Activated gamma-delta T cell (primary cell): ENCODE data around the gene P3H2.

Source experiments
- DNase-seq: peaks from one replicate; lab custom pipeline; 2025; lab: John Stamatoyannopoulos, UW

Gene P3H2

DNA sequence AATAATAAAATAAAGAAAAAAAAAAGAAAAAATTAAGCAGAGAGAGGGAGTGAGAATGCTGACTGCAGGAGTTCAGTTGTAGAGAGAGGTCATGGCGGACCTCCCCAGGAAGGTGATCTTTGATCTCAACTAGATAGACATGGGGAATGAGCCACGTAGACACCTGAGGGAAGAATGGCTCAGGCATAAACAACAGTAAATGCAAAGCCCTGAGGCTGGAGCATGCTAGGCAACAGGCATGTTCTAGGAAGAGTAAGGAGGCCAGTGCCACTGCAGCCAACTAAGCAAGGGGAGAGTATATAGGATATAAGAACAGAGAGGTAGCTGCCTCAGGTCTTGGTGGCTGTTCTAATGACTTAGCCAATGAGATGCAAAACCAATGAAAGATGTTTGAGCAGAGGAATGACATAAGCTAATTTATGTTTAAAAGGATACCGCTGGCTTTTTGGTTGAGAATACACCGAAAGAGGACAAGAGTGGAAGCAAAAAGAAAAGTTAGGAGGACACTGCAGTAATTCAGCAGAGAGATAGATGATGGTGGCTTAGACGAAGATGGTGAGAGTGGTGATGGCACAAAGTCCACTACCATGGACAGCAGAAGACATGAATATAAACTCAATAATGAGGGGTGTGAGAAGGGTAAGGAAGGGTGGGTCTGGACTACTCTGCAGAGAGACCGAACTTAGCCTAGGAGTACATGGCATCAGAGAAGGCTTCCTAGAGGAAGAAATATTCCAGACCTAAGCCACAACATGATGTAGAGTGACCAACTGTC is 174.6 kb downstream of the P3H2 start:
- no peak for DNase-seq

GRCh38 chr3:189944285-189945145 is 176.2 kb downstream of the P3H2 start:
- DNase-seq = no peak

DNA sequence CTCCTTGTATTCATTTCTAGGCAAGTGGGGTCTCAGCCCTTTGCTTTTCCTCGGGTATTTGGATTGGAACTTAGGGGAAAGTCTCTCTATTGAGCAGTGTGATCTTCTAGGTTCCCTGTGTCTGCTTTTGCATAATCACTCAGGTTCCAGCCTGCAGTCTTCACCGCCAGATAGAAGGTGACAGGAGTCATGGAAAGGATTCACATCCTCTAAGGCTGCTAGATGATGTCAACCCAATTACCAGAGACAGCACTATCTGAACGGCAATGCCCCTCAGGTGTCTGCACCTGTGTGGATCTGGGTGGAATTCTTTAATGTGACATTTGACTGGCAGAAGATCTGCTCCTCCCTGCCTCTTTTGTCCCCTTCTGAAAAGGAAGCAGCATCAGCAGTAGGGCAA is 177.7 kb downstream of the P3H2 start:
- no peak for DNase-seq

DNA sequence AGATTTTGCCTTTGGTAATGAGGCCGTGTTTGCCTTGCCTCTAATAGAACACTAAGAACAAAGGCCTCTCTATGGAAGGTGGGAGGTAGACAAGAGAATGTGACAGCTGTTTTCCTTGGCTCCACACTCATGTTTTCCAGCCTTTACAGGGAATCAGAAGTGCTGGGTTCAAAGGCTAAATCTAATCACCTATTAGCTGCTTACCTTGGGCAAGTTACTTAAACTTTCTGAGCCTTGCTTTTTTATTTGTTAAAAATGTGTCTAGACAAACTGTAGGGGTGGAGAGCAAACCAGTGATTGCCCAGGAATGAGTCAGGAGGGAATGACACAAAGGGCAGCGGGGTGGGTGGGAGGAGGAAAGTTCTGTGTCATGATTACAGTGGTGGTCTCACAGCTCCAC is 179.0 kb downstream of the P3H2 start:
- no peak for DNase-seq

GRCh38 chr3:189941125-189941524 is 179.6 kb downstream of the P3H2 start:
- no peak for DNase-seq

DNA sequence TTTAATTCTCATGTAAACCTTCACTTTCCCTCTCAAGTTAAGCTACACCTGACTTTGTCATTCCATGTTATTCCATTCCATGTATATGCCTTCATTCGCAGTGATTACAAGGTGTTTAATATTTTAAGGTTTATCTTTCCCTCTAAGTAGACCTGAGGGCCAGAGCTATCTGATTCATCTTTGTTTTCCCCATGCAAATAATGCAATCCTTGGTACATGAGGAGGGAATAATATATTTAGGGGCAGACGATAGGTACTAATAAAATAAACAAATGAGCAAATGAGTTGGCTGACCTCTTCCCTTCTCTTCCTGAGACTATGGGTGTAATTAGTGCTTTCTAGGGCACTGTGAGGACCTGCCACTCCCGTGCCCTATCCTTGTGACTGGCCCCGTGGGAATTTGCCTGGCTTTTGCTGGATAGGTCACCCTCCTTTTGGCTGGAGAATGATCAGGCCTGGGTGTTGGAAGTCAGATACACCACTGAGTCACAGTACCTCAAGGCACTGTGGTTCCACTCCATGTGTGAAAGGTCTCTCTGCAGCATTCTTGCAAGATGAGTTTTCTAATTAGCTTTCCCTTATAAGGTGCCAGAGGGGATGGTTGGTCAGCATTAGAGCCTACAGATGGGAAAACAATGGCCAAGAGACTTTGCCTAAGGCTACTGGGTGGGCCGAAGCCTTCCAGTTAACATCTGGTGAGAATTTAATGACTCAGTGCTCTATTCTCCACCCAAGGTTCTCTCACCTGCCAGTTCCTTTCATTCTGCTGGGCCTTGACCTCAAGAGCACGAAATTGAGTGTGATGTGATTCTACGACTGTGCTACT is 183.2 kb downstream of the P3H2 start:
- no peak for DNase-seq

DNA sequence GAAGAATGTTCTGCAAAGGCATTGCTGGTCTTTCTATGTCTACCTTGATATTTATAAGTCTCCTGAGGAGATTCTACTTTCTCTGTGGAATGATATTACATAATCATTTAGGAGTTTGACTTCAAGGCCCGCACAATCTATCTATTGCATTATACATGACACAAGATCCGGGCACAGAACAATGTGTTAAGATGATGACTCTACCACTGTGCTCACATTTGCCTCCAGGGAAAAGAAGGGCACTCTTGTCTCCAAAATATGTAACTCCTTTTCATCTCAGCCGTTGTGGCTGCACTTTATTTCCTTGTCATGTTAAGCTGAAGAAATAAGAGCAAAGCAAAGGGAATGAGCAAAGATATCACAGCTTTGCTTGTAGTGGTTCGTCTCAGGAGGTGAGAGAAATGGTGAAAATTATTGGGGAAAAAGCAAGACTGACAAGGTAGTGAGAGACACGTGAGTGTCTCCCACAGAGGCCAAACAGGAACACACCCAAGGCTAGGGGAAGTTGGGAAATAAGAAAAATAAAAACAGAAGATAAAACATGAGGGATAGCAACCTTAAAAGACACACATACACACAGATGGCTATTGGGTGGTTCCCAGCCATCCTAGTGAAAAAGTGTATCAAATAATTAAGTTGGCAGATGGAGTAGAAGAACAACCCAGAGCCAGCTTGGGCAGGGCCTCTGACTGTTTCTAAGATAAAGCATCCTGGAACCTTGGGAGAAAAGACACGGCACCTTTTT is 184.3 kb downstream of the P3H2 start:
- no peak for DNase-seq

DNA sequence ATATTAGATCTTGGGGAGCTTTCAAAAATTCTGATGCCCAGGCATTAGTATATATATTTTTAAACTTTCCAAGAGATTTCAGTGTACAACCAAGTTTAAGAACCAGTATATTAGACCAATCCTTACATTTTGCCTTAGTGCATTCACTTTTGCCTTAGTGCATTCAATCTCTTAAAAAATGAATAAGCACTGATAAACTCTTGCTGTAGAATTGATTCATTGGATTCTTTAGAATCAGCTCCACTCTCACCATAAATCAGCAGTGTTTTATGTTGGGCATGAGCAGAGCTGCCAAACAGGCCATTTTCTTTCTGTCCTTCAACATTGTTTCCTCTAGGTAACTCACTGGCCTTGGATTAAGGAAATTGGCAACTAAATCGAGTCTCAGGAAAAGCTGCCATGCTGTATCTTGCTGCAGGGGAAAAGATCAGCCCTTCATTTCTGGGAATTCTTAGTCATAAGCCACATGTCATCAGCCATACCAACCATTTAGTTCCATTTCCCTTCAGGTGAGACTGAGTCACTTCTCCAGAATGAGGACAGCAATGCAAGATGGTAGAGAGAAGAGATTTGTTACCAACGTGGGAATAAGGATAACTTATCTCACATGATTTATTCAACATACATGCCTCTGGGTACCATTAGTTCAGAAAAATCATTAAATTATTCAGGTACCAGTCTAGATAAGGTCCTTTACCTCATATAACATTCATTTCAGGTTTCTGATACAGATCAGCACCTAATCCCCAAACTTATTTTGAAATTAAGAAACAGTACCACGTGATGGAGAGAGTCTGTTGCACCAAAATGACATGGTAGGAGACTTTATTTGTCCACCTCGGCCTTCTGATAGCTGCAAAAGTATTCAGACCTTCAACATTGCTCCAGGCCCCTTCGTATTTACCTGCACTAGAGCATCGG is 192.5 kb downstream of the P3H2 start:
- no peak for DNase-seq

DNA sequence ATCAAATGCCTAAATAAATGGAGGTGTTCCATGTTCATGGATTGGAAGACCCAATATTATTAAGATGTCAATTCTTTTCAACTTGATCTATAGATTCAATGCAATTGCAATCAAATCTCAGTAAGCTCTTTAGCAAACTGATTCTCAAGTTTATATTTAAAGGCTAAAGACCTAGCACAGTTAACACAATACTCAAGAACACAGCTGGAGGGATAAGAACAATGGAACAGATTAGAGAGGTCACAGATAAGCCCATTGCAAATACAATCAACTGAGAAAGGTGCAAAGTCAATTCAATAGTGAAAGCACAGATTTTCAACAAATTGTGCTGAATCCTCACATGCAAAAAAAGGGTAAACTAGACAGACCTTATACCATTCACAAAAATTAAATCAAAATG is 198.9 kb downstream of the P3H2 start:
- DNase-seq = no peak

- no peak for DNase-seq
These were observed 205.9 kb downstream of the P3H2 start for GRCh38 chr3:189914799-189915198.

DNA sequence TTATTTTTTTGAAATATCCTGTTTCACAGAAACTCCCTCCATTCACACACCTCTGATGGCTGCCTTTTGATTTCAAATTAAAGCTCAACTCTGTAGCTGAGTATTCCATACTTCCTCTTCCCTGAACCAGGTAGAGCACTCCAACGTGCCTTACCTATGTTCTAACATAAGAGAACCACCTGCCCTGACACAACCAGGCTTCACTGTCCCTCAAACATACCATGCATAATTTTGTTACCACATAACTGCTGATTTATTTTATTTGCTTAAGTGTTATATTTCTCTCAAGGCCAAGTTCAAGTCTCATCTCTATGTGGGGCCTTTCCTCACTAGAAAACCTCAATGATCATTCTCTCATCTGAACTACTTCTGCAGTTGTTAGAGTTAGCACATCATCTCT is 209.7 kb downstream of the P3H2 start:
- DNase-seq = no peak

- no peak for DNase-seq
These were observed 211.1 kb downstream of the P3H2 start for GRCh38 chr3:189909573-189909972.

GRCh38 chr3:189909139-189909538 is 211.6 kb downstream of the P3H2 start:
- DNase-seq = no peak

- DNase-seq = no peak
These were observed 212.1 kb downstream of the P3H2 start for GRCh38 chr3:189908646-189909045.

- DNase-seq = no peak
These were observed 212.9 kb downstream of the P3H2 start for GRCh38 chr3:189907803-189908202.
